ENCODE results near the gene CNOT8. TPM values are rescaled to one million over a fixed set of nuclear protein-coding genes. Genes with fewer than 3 reads are reported as not detected.
"Not testable (repeated sequence)": the region's sequence is repeated elsewhere in the genome, so short reads cannot be mapped to it uniquely, and the experiment has no call there.

CNOT8 gene
- total RNA-seq, 1 experiment from 2014 or later: 45.6 TPM

DNA sequence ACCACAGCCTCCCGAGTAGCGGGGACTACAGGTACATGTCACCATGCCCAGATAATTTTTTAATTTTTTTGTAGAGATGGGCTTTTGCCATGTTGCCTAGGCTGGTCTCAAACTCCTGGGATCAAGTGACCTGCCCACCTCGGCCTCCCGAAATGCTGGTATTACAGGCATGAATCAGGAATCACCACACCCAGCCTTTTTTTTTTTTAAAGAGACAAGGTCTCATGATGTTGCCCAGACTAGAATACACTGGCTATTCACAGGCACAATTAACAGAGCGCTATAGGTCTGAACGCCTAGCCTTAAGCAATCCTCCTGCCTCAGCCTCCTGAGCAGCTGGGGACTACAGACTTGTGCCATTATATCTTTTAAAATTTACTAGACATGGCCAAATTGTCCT, 43.5 kb downstream of the CNOT8 start:
- H4K8ac ChIP-seq (replicated peaks; ENCODE audit: insufficient read length, low read depth, low read length): no peak overlapping the region
- no peak overlapping the region for H2BK12ac ChIP-seq (ENCODE audit: insufficient read length, low read depth, low read length)
- H3T11ph ChIP-seq (ENCODE audit: low read length): no peak overlapping the region
- H2BK20ac ChIP-seq (ENCODE audit: low read depth, low read length, poor library complexity, severe bottlenecking): no peak overlapping the region
- DNase-seq: no peak
- no peaks in the 10 kb centered on the region for H3K27me3 ChIP-seq (ENCODE audit: insufficient read depth, low read length)
- H3K4me2 ChIP-seq (ENCODE audit: insufficient read depth, insufficient read length, low read length): no peak overlapping the region
- no CpG with 5 or more reads among the region's 6 CpGs for WGBS (ENCODE audit: extremely low coverage, insufficient read length, low lambda C conversion rate)
- no peak overlapping the region for H3K27ac ChIP-seq (ENCODE audit: insufficient read length, low read depth, low read length)
- no peak overlapping the region for H2AFZ ChIP-seq (ENCODE audit: low read length)
- H3K36me3 Mint-ChIP-seq (ENCODE audit: insufficient read depth in 1 of 3, low read depth in 3 of 3): peaks cover 37 to 92% (median 68%) of the 10 kb centered on the region in 3 experiments; a peak in 6 of 7 replicates
- no peak overlapping the region for H3K56ac ChIP-seq (ENCODE audit: insufficient read length, low read depth, low read length)
- no peak overlapping the region for H2AK5ac ChIP-seq (ENCODE audit: insufficient read length, low read length)
- H3K27ac Mint-ChIP-seq: no peak overlapping the region
- no peaks in the 10 kb centered on the region for H3K4me1 Mint-ChIP-seq
- no peak overlapping the region for H3K4ac ChIP-seq (ENCODE audit: low read depth, low read length)
- H3K4me1 ChIP-seq (ENCODE audit: insufficient read depth, low read length): no peaks in the 10 kb centered on the region
- H2BK15ac ChIP-seq (ENCODE audit: low read depth, low read length): no peak overlapping the region
- H3K18ac ChIP-seq (ENCODE audit: insufficient read length, low read depth, low read length): no peak overlapping the region
- TF ChIP-seq, protein P1, sequence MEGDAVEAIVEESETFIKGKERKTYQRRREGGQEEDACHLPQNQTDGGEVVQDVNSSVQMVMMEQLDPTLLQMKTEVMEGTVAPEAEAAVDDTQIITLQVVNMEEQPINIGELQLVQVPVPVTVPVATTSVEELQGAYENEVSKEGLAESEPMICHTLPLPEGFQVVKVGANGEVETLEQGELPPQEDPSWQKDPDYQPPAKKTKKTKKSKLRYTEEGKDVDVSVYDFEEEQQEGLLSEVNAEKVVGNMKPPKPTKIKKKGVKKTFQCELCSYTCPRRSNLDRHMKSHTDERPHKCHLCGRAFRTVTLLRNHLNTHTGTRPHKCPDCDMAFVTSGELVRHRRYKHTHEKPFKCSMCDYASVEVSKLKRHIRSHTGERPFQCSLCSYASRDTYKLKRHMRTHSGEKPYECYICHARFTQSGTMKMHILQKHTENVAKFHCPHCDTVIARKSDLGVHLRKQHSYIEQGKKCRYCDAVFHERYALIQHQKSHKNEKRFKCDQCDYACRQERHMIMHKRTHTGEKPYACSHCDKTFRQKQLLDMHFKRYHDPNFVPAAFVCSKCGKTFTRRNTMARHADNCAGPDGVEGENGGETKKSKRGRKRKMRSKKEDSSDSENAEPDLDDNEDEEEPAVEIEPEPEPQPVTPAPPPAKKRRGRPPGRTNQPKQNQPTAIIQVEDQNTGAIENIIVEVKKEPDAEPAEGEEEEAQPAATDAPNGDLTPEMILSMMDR (conservative IDR thresholded peaks at IDR 0.05): no peak
- no peaks in the 10 kb centered on the region for H3K79me2 ChIP-seq (ENCODE audit: insufficient read depth, low read length)
- no peaks in the 10 kb centered on the region for H3K23me2 ChIP-seq (ENCODE audit: insufficient read length, low read depth, low read length, poor library complexity, severe bottlenecking)
- no peak overlapping the region for H3K4me3 Mint-ChIP-seq
- no peaks in the 10 kb centered on the region for H4K20me1 ChIP-seq (ENCODE audit: control insufficient read depth, insufficient read depth, insufficient read length)
- H2BK120ac ChIP-seq (ENCODE audit: low read depth, low read length, poor library complexity, severe bottlenecking): no peak overlapping the region
- H4K91ac ChIP-seq (ENCODE audit: insufficient read length, low read depth, low read length): no peak overlapping the region
- H3K79me1 ChIP-seq (ENCODE audit: insufficient read depth, low read depth, low read length, poor library complexity, severe bottlenecking): no peaks in the 10 kb centered on the region
- no peaks in the 10 kb centered on the region for H3K9me3 ChIP-seq (ENCODE audit: control insufficient read depth, low read depth, low read length)
- no peak overlapping the region for H3K9ac ChIP-seq (ENCODE audit: extremely low read depth, insufficient read length, low read length)
- no peaks in the 10 kb centered on the region for H3K9me3 Mint-ChIP-seq
- no peaks in the 10 kb centered on the region for H3K27me3 Mint-ChIP-seq (ENCODE audit: low read depth)
- H3K23ac ChIP-seq (ENCODE audit: insufficient read length, low read depth, low read length): no peak overlapping the region
- no peak overlapping the region for H4K5ac ChIP-seq (ENCODE audit: insufficient read length, low read depth, low read length)
- no peak overlapping the region for H2BK5ac ChIP-seq (ENCODE audit: insufficient read length, low read length)
- no peak overlapping the region for H3K14ac ChIP-seq (ENCODE audit: insufficient read depth, low read length)

DNA sequence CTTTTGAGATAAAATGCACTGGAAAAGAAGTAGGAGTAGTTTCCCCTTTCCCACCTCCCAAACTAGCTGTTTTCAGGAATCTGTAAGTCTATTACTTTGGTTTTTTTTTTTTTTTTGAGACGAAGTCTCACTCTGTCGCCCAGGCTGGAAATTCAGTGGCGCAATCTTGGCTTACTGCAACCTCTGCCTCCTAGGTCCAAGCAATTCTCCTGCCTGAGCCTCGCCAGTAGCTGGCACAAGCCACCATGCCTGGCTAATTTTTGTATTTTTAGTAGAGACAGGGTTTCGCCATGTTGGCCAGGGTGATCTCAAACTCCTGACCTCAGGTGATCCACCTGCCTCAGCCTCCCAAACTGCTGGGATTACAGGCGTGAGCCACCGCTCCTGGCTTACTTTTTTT, 47.2 kb downstream of the CNOT8 start:
- not testable (repeated sequence) for H3K4ac ChIP-seq (ENCODE audit: low read depth, low read length); H3K18ac ChIP-seq (ENCODE audit: insufficient read length, low read depth, low read length); H2BK12ac ChIP-seq (ENCODE audit: insufficient read length, low read depth, low read length); H4K20me1 ChIP-seq (ENCODE audit: control insufficient read depth, insufficient read depth, insufficient read length); H3K79me1 ChIP-seq (ENCODE audit: insufficient read depth, low read depth, low read length, poor library complexity, severe bottlenecking); H3K4me1 ChIP-seq (ENCODE audit: insufficient read depth, low read length); H4K8ac ChIP-seq (replicated peaks; ENCODE audit: insufficient read length, low read depth, low read length); H3T11ph ChIP-seq (ENCODE audit: low read length); H2BK20ac ChIP-seq (ENCODE audit: low read depth, low read length, poor library complexity, severe bottlenecking); H3K56ac ChIP-seq (ENCODE audit: insufficient read length, low read depth, low read length); H2AFZ ChIP-seq (ENCODE audit: low read length); H3K9me3 ChIP-seq (ENCODE audit: control insufficient read depth, low read depth, low read length); H3K27me3 ChIP-seq (ENCODE audit: insufficient read depth, low read length); H3K27me3 Mint-ChIP-seq (ENCODE audit: low read depth); H3K79me2 ChIP-seq (ENCODE audit: insufficient read depth, low read length); H3K4me3 Mint-ChIP-seq; DNase-seq; H3K23me2 ChIP-seq (ENCODE audit: insufficient read length, low read depth, low read length, poor library complexity, severe bottlenecking); H3K14ac ChIP-seq (ENCODE audit: insufficient read depth, low read length); H3K9ac ChIP-seq (ENCODE audit: extremely low read depth, insufficient read length, low read length); H3K27ac ChIP-seq (ENCODE audit: insufficient read length, low read depth, low read length); H2BK5ac ChIP-seq (ENCODE audit: insufficient read length, low read length); H3K4me1 Mint-ChIP-seq; H3K4me2 ChIP-seq (ENCODE audit: insufficient read depth, insufficient read length, low read length); H2AK5ac ChIP-seq (ENCODE audit: insufficient read length, low read length); H4K5ac ChIP-seq (ENCODE audit: insufficient read length, low read depth, low read length); H2BK120ac ChIP-seq (ENCODE audit: low read depth, low read length, poor library complexity, severe bottlenecking); H2BK15ac ChIP-seq (ENCODE audit: low read depth, low read length); H4K91ac ChIP-seq (ENCODE audit: insufficient read length, low read depth, low read length); H3K23ac ChIP-seq (ENCODE audit: insufficient read length, low read depth, low read length); H3K9me3 Mint-ChIP-seq; H3K27ac Mint-ChIP-seq
- H3K36me3 Mint-ChIP-seq (ENCODE audit: insufficient read depth in 1 of 3, low read depth in 3 of 3): peaks cover 30 to 92% (median 64%) of the 10 kb centered on the region in 3 experiments; a peak in 6 of 7 replicates
- no CpG with 5 or more reads among the region's 7 CpGs for WGBS (ENCODE audit: extremely low coverage, insufficient read length, low lambda C conversion rate)
